HCT116 (cell line): ENCODE results near the gene ARMC3. TPM values are rescaled to one million over a fixed set of nuclear protein-coding genes. Genes with fewer than 3 reads are reported as not detected.

Source experiments
- ATAC-seq: fragments of 200-7000 bp; cut with Tn5 transposase; 2 replicates; pipeline ENCODE4 v1.9.1; 2020; ENCODE audit warnings: mild to moderate bottlenecking, moderate library complexity
- BruUV-seq: library from RNA; stranded (reverse); fragments of 400-500 nt; replicated peaks from 2 replicates; lab custom pipeline; 2021; lab: Mats Ljungman, UMichigan
- CTCF ChIA-PET: fragments of 300-600 bp; sonication (Branson Sonifier 250); formaldehyde crosslinking; loops from one replicate; lab custom pipeline; 2021; ENCODE audit warnings: antibody characterized with exemption; lab: Charles Lee
- POLR2A ChIA-PET: fragments of 300-600, 350-600 bp; sonication (Branson Sonifier 250); formaldehyde crosslinking; loops from one replicate; lab custom pipeline; 2021; ENCODE audit warnings: antibody characterized with exemption; lab: Charles Lee
- RAD21 ChIA-PET, 2 experiments: fragments of 300-600 bp; sonication (Branson Sonifier 250); formaldehyde crosslinking; loops; one replicate each; lab custom pipeline; 2023; ENCODE audit warnings: low total read pairs in 2 of 2; ENCODE audit not compliant: uncharacterized antibody in 2 of 2, unreplicated experiment in 2 of 2, low non-redundant PET in 1 of 2; lab: Charles Lee
- DNase-seq: peaks from one replicate; pipeline ENCODE4 v3.0.0-alpha.2; 2010; ENCODE audit warnings: low read depth, low spot score
- H2AFZ ChIP-seq: fragments of 200-600 bp; shearing (Covaris generic), sonication (generic); 2 replicates; pipeline ENCODE4 v1.6.1; 2017; ENCODE audit warnings: low read depth, mixed run types, mixed read lengths, antibody characterized with exemption, low read length; ENCODE audit not compliant: poor library complexity, severe bottlenecking
- H3K27ac ChIP-seq: 2 replicates; pipeline ENCODE4 v1.5.1; 2012; ENCODE audit warnings: low read depth, low read length
- H3K27me3 ChIP-seq: fragments of 200-600 bp; sonication (generic); 2 replicates; pipeline ENCODE4 v1.6.1; 2016; ENCODE audit warnings: mixed run types, low read length, mixed read lengths; ENCODE audit not compliant: insufficient read depth
- H3K36me3 ChIP-seq, 2 experiments: fragments of 200-500 bp in 1 of 2; fragments of 200-600 bp in 1 of 2; sonication (Bioruptor generic) in 1 of 2; sonication (generic) in 1 of 2; 2 replicates each; pipeline versions ENCODE4 v1.5.1 to v1.6.1; 2014 to 2016; ENCODE audit warnings: low read length in 2 of 2, inconsistent platforms in 1 of 2, mixed read lengths in 1 of 2, mixed run types in 1 of 2; ENCODE audit not compliant: insufficient read depth in 2 of 2, control insufficient read depth in 1 of 2
- H3K4me1 ChIP-seq, 2 experiments: fragments of 200-600 bp in 1 of 2; sonication (generic) in 1 of 2; 2 replicates each; pipeline versions ENCODE4 v1.5.1 to v1.6.1; 2012 to 2017; ENCODE audit warnings: low read length in 2 of 2, inconsistent platforms in 1 of 2, mild to moderate bottlenecking in 1 of 2, mixed read lengths in 1 of 2, mixed run types in 1 of 2, moderate library complexity in 1 of 2; ENCODE audit not compliant: insufficient read depth in 2 of 2, control insufficient read depth in 1 of 2
- H3K4me2 ChIP-seq: fragments of 200-600 bp; sonication (generic); 2 replicates; pipeline ENCODE4 v1.6.1; 2017; ENCODE audit warnings: mixed run types, low read length, mixed read lengths
- H3K4me3 ChIP-seq, 2 experiments: fragments of 200-600 bp in 1 of 2; sonication (generic) in 1 of 2; replicated peaks in 1 of 2; 2 replicates each; pipeline ENCODE4 v1.5.1; 2011 to 2016; ENCODE audit warnings: low read length in 2 of 2, control low read depth in 1 of 2, low read depth in 1 of 2, mild to moderate bottlenecking in 1 of 2, mixed read lengths in 1 of 2, mixed run types in 1 of 2
- H3K79me2 ChIP-seq: fragments of 200-600 bp; sonication (generic); 2 replicates; pipeline ENCODE4 v1.6.1; 2017; ENCODE audit warnings: mild to moderate bottlenecking, mixed run types, low read length, moderate library complexity, mixed read lengths; ENCODE audit not compliant: insufficient read depth
- H3K9ac ChIP-seq: fragments of 200-600 bp; sonication (generic); 2 replicates; pipeline ENCODE4 v1.6.1; 2016; ENCODE audit warnings: low read length, mixed read lengths
- H3K9me2 ChIP-seq: fragments of 200-600 bp; sonication (generic), shearing (Covaris generic); 2 replicates; pipeline ENCODE4 v1.6.1; 2017; ENCODE audit warnings: mixed run types, mild to moderate bottlenecking, moderate library complexity; ENCODE audit not compliant: insufficient read depth
- H3K9me3 ChIP-seq, 2 experiments: fragments of 200-500 bp in 1 of 2; fragments of 200-600 bp in 1 of 2; sonication (Bioruptor generic) in 1 of 2; sonication (generic) in 1 of 2; 2 replicates each; pipeline ENCODE4 v1.6.1; 2014 to 2017; ENCODE audit warnings: low read length in 2 of 2, mixed read lengths in 2 of 2, inconsistent platforms in 1 of 2, low read depth in 1 of 2, mild to moderate bottlenecking in 1 of 2, mixed run types in 1 of 2, moderate library complexity in 1 of 2; ENCODE audit not compliant: control insufficient read depth in 1 of 2, insufficient read depth in 1 of 2
- H4K20me1 ChIP-seq: fragments of 200-600 bp; sonication (generic), shearing (Covaris generic); 2 replicates; pipeline ENCODE4 v1.6.1; 2017; ENCODE audit warnings: mixed run types, mild to moderate bottlenecking, moderate library complexity; ENCODE audit not compliant: insufficient read depth
- CTCF ChIP-seq, 3 experiments: fragments of 200-600 bp in 1 of 3; sonication (generic) in 1 of 3; IDR thresholded peaks in 2 of 3; conservative IDR thresholded peaks in 1 of 3; 2 replicates each; pipeline ENCODE4 v1.5.1; 2012 to 2017; ENCODE audit warnings: low read depth in 2 of 3, low read length in 2 of 3, antibody characterized with exemption in 1 of 3, borderline replicate concordance in 1 of 3, control low read depth in 1 of 3, mild to moderate bottlenecking in 1 of 3, mixed read lengths in 1 of 3, mixed run types in 1 of 3, moderate library complexity in 1 of 3; ENCODE audit not compliant: insufficient read depth in 1 of 3
- EZH2 ChIP-seq: fragments of 200-600 bp; sonication (generic); IDR thresholded peaks from 2 replicates; pipeline ENCODE4 v1.6.1; 2017; ENCODE audit warnings: antibody characterized with exemption, mixed run types
- EZH2phosphoT487 ChIP-seq: fragments of 200-600 bp; IDR thresholded peaks from 2 replicates; pipeline ENCODE4 v1.6.1; 2018; ENCODE audit warnings: antibody characterized with exemption, borderline replicate concordance
- JUND ChIP-seq: IDR thresholded peaks from 2 replicates; pipeline ENCODE4 v1.6.1; 2012
- MAX ChIP-seq: IDR thresholded peaks from 2 replicates; pipeline ENCODE4 v1.6.1; 2012
- RAD21 ChIP-seq: IDR thresholded peaks from 2 replicates; pipeline ENCODE4 v1.6.1; 2012; ENCODE audit warnings: low read depth, mild to moderate bottlenecking
- SIN3A ChIP-seq: IDR thresholded peaks from 2 replicates; pipeline ENCODE4 v1.6.1; 2012; ENCODE audit warnings: low read depth
- SRF ChIP-seq: IDR thresholded peaks from 2 replicates; pipeline ENCODE4 v1.6.1; 2012; ENCODE audit warnings: low read depth
- TCF7L2 ChIP-seq: IDR thresholded peaks from 2 replicates; pipeline ENCODE4 v1.7.0; 2011; ENCODE audit warnings: borderline replicate concordance, inconsistent platforms; ENCODE audit not compliant: insufficient read depth, insufficient read length; ENCODE audit errors: extremely low read depth
- ZFX ChIP-seq: fragments of 450-650 bp; IDR thresholded peaks from 2 replicates; pipeline ENCODE4 v1.6.1; 2017
- intact Hi-C: fragments of 100-400 bp; cut with micrococcal nuclease; formaldehyde crosslinking; loops from 2 replicates; pipeline ENCODE4 v1.10.0; 2022
- total RNA-seq: library from RNA; stranded (reverse); gene quantifications from one replicate; pipeline ENCODE4 v1.2.1, GENCODE V29; 2021; ENCODE audit not compliant: unreplicated experiment

Gene ARMC3
- total RNA-seq, 1 experiment from 2014 or later, result 2.6 TPM

- no peak overlapping the region for H3K4me3 ChIP-seq
- H3K27ac ChIP-seq, result no peak overlapping the region
- no peaks in the 10 kb centered on the region for H3K9me3 ChIP-seq
- ATAC-seq (no peak), DNase-seq (no peak)
- ChIA-PET RAD21 (no interaction called here), POLR2A (no interaction called here), CTCF (no interaction called here)
- intact Hi-C loops, result loop anchor here (10.0 kb wide), 2 partner anchors 626 to 806 kb away; no protein-coding TSS in a partner anchor
- H4K20me1 ChIP-seq, result no peaks in the 10 kb centered on the region
- H3K9me2 ChIP-seq, result no peaks in the 10 kb centered on the region
- H3K4me2 ChIP-seq, result no peak overlapping the region
- no peak overlapping the region for H3K9ac ChIP-seq
- H3K27me3 ChIP-seq, result no peaks in the 10 kb centered on the region
- H3K79me2 ChIP-seq, result no peaks in the 10 kb centered on the region
- no TSS peak for BruUV-seq
- no peak for TF ChIP-seq MAX
- TF ChIP-seq RAD21, result no peak
- no peak for TF ChIP-seq SRF
- no peak for TF ChIP-seq ZFX
- no peak for TF ChIP-seq JUND
- TF ChIP-seq EZH2, result no peak
- no peak overlapping the region for H2AFZ ChIP-seq
- H3K4me1 ChIP-seq, result peaks cover 4 to 9% of the 10 kb centered on the region in 2 experiments; a peak in 3 of 4 replicates
- no peaks in the 10 kb centered on the region for H3K36me3 ChIP-seq
Measured at GRCh38 chr10:23060918-23061317, 133.1 kb downstream of the ARMC3 start.

GRCh38 chr10:23063045-23063972 lies 135.5 kb downstream of the ARMC3 start:
- Histone ChIP-seq H3K36me3 (no peaks in the 10 kb centered on the region), H2AFZ (no peak overlapping the region), H3K27me3 (no peaks in the 10 kb centered on the region), H4K20me1 (no peaks in the 10 kb centered on the region), H3K9ac (no peak overlapping the region), H3K9me2 (no peaks in the 10 kb centered on the region), H3K27ac (no peak overlapping the region), H3K9me3 (no peaks in the 10 kb centered on the region), H3K79me2 (no peaks in the 10 kb centered on the region), H3K4me1 (peaks cover 4 to 11% of the 10 kb centered on the region in 2 experiments; a peak in 3 of 4 replicates), H3K4me2 (no peak overlapping the region), H3K4me3 (no peak overlapping the region)
- POLR2A ChIA-PET, result no interaction called here
- BruUV-seq, result no TSS peak
- TF ChIP-seq CTCF (IDR thresholded peaks at IDR 0.05 in 2 of 3, conservative IDR thresholded peaks at IDR 0.05 in 1 of 3; ENCODE audit: borderline replicate concordance in 1 of 3, insufficient read depth in 1 of 3, low read depth in 2 of 3, low read length in 2 of 3) (no peak), ZFX (no peak), MAX (no peak), SIN3A (no peak), EZH2phosphoT487 (no peak), TCF7L2 (no peak)
- ATAC-seq (no peak), DNase-seq (no peak)
- intact Hi-C loops, result loop anchor here (10.0 kb wide), 2 partner anchors 629 to 809 kb away; no protein-coding TSS in a partner anchor
- RAD21 ChIA-PET, result no interaction called here
- CTCF ChIA-PET, result no interaction called here
